Tibial nerve (tissue), 4 donors: ENCODE data around the gene VEZF1. TPM values are rescaled to one million over a fixed set of nuclear protein-coding genes. Genes with fewer than 3 reads are reported as not detected.

ENCODE experiments used
- DNase-seq, 2 donors: peaks; one replicate each; pipeline ENCODE4 v3.0.0-alpha.2; 2019; ENCODE audit warnings: low spot score in 2 of 2
- H3K27ac ChIP-seq, 4 donors: fragments of 200-600 bp; sonication (generic) in 3 of 4; one replicate each; pipeline ENCODE4 v1.5.1; 2017 to 2019; ENCODE audit warnings: mild to moderate bottlenecking in 1 of 4
- H3K27me3 ChIP-seq, 2 donors: fragments of 200-600 bp; sonication (generic) in 1 of 2; one replicate each; pipeline versions ENCODE4 v1.5.1 to v1.6.0; 2017 to 2019
- H3K36me3 ChIP-seq, 3 donors: fragments of 200-600 bp; sonication (generic); one replicate each; pipeline ENCODE4 v1.5.1; 2018 to 2019
- H3K4me1 ChIP-seq, 4 donors: fragments of 200-600 bp; sonication (generic) in 3 of 4; one replicate each; pipeline ENCODE4 v1.5.1; 2017 to 2019
- H3K4me3 ChIP-seq, 4 donors: fragments of 200-600 bp; sonication (generic) in 3 of 4; one replicate each; pipeline ENCODE4 v1.5.1; 2017 to 2019; ENCODE audit warnings: mild to moderate bottlenecking in 1 of 4, moderate library complexity in 1 of 4
- H3K9me3 ChIP-seq, 4 donors: fragments of 200-600 bp; sonication (generic) in 3 of 4; one replicate each; pipeline ENCODE4 v1.5.1; 2017 to 2019
- EP300 ChIP-seq, 2 donors: sonication (generic); formaldehyde crosslinking; IDR thresholded peaks; one replicate each; pipeline ENCODE4 v1.6.1; 2017; ENCODE audit warnings: antibody characterized with exemption in 2 of 2, mild to moderate bottlenecking in 1 of 2
- POLR2A ChIP-seq, 2 donors: fragments of 450-650 bp; IDR thresholded peaks; one replicate each; pipeline ENCODE4 v1.6.1; 2017; ENCODE audit warnings: antibody characterized with exemption in 2 of 2, mild to moderate bottlenecking in 2 of 2, moderate library complexity in 2 of 2
- WGBS, 2 donors: methylation state at CpG; one replicate each; pipeline ENCODE4 v1.1.5; 2018; 5-methylcytosine and 5-hydroxymethylcytosine counted together
- total RNA-seq, 4 donors: library from RNA; depleted of rRNA; stranded (reverse); fragments of >200 nt; gene quantifications; one replicate each; pipeline ENCODE4 v1.1.0, GENCODE V29; 2016
- TF ChIP-seq, protein P1 (sequence below), 5 experiments: fragments of 200-600 bp in 3 of 5; fragments of 450-650 bp in 2 of 5; sonication (generic) in 3 of 5; IDR thresholded peaks; one replicate each; pipeline ENCODE4 v1.5.1; 2016 to 2019; ENCODE audit warnings: antibody characterized with exemption in 5 of 5, mild to moderate bottlenecking in 3 of 5, moderate library complexity in 2 of 5

The VEZF1 gene
- total RNA-seq, 4 donors from 2014 or later, result 42.3 to 66.0 (median 48.3) TPM

DNA sequence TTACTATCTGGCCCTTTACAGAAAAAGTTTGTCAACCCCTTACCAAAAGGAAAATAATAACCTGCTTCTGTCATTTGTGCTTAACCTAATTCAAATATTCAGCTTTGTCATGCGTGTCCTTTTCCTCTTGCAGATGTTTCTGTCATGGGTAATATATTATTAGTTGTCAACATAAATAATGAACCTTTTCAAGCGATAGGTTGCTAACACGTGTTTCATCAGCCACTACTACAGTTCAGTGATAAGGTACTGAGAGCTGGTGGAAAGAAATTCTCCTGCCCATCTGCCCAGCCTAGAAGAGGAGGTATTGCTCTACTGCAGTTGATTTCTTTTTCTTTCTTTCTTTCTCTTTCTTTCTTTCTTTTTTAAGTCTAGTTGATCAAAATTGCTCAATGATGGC, 31.0 kb upstream of the VEZF1 start:
- Histone ChIP-seq H3K9me3 (no peaks in the 10 kb centered on the region), H3K27me3 (no peaks in the 10 kb centered on the region), H3K4me3 (no peak overlapping the region), H3K27ac (no peak overlapping the region), H3K4me1 (no peaks in the 10 kb centered on the region), H3K36me3 (no peaks in the 10 kb centered on the region)
- no peak for DNase-seq
- WGBS, 2 donors, result 75 to 77% methylated on average over 3 of the region's 3 CpGs
- TF ChIP-seq, protein P1, sequence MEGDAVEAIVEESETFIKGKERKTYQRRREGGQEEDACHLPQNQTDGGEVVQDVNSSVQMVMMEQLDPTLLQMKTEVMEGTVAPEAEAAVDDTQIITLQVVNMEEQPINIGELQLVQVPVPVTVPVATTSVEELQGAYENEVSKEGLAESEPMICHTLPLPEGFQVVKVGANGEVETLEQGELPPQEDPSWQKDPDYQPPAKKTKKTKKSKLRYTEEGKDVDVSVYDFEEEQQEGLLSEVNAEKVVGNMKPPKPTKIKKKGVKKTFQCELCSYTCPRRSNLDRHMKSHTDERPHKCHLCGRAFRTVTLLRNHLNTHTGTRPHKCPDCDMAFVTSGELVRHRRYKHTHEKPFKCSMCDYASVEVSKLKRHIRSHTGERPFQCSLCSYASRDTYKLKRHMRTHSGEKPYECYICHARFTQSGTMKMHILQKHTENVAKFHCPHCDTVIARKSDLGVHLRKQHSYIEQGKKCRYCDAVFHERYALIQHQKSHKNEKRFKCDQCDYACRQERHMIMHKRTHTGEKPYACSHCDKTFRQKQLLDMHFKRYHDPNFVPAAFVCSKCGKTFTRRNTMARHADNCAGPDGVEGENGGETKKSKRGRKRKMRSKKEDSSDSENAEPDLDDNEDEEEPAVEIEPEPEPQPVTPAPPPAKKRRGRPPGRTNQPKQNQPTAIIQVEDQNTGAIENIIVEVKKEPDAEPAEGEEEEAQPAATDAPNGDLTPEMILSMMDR (IDR thresholded peaks at IDR 0.05), result no peak
- TF ChIP-seq POLR2A (IDR thresholded peaks at IDR 0.05) (no peak), EP300 (IDR thresholded peaks at IDR 0.05) (no peak)

- no peak for DNase-seq
- Histone ChIP-seq H3K36me3 (peaks cover 0 to 5% (median 0%) of the 10 kb centered on the region in 3 donors), H3K27ac (no peak overlapping the region), H3K27me3 (no peaks in the 10 kb centered on the region), H3K4me3 (no peak overlapping the region), H3K9me3 (no peaks in the 10 kb centered on the region), H3K4me1 (peaks cover 0 to 19% (median 13%) of the 10 kb centered on the region in 4 donors)
- TF ChIP-seq, protein P1 (IDR thresholded peaks at IDR 0.05), result no peak
- no peak for TF ChIP-seq EP300 (IDR thresholded peaks at IDR 0.05)
- WGBS, 2 donors, result 94 to 97% methylated on average over 10 of the region's 10 CpGs
These were observed 22.2 kb upstream of the VEZF1 start for GRCh38 chr17:58010067-58010799.

DNA sequence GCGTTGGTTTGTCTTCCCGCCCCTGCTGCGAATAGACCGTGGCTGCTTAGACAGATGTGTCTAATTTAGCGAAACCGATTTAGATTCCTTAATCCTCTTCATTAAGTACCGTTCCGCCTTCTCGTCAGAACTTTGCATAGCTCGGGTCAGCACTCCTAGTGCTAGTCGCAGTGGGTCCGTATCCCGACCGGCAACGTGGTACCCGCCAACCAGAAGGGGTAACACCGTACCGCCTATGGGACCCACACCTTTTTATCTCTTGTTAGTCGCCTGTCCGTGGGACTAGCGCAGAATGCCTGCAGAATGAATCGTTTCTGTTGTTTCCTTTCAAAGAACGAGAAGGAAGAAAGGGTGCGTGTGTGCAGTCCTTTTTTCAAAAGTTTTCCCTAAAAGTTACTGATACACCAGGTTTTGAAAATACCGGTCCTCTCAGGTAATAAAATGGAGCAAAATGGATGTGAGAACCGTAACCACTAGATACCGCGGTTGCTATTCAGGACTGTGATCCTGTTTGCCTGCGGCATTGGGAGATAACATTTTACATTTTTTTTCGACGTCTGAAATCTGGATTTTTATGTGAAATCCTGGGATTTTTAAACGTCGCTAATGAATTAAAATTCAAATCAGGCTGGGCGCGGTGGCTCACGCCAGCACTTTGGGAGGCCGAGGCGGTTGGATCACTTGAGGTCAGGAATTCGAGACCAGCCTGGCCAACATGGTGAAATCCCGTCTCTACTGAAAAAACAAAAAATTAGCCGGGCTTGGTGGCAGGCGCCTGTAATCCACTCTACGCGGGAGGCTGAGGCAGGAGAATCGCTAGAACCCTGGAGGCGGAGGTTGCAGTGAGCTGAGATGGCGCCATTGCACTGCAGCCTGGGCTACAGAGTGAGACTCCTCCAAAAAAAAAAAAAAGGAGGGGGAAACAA, 20.0 kb upstream of the VEZF1 start:
- no peak for TF ChIP-seq EP300 (IDR thresholded peaks at IDR 0.05)
- no peak for TF ChIP-seq POLR2A (IDR thresholded peaks at IDR 0.05)
- TF ChIP-seq, protein P1 (IDR thresholded peaks at IDR 0.05), result no peak
- peak overlapping the region; percentile 96 to 99 (median 98) for H3K27ac ChIP-seq
- no peaks in the 10 kb centered on the region for H3K9me3 ChIP-seq
- H3K36me3 ChIP-seq, result peaks cover 0 to 27% (median 6%) of the 10 kb centered on the region in 3 donors
- peak overlapping the region; percentile 61 to 96 (median 88) for H3K4me3 ChIP-seq
- 27 to 30% methylated on average over 47 of the region's 47 CpGs for WGBS, 2 donors
- DNase-seq, result peak in 1 of 2 donors; percentile 11
- H3K4me1 ChIP-seq, result peaks cover 0 to 41% (median 24%) of the 10 kb centered on the region in 4 donors
- no peaks in the 10 kb centered on the region for H3K27me3 ChIP-seq

- H3K4me1 ChIP-seq, result peaks cover 0 to 50% (median 24%) of the 10 kb centered on the region in 4 donors
- 1% methylated on average over 51 to 80 of the region's 86 CpGs for WGBS, 2 donors
- TF ChIP-seq EP300 (IDR thresholded peaks at IDR 0.05) (peak; percentile 76 to 99), POLR2A (IDR thresholded peaks at IDR 0.05) (peak; percentile 91 to 93)
- TF ChIP-seq, protein P1 (IDR thresholded peaks at IDR 0.05), result no peak
- H3K4me3 ChIP-seq, result peak within 1 kb of the TSS; percentile 61 to 96 (median 88)
- H3K36me3 ChIP-seq, result peaks cover 0 to 36% (median 15%) of the 10 kb centered on the region in 3 donors
- peak; percentile 92 to 95 for DNase-seq
- peak within 1 kb of the TSS; percentile 96 to 99 (median 98) for H3K27ac ChIP-seq
- H3K9me3 ChIP-seq, result no peaks in the 10 kb centered on the region
- no peaks in the 10 kb centered on the region for H3K27me3 ChIP-seq
These were observed 19.1 kb upstream of the VEZF1 start, which contains the start of gene SRSF1 for GRCh38 chr17:58006924-58007780. Gene SRSF1 (minus strand): TSS chr17:58007246. CDS start chr17:58007137, 109 bp downstream.
